GM21526 (cell line): ENCODE measurements around the gene SLC13A1.

Source experiments
- ATAC-seq: cut with Tn5 transposase; IDR thresholded peaks from one replicate; pipeline ENCODE4 v1.9.1; 2021; ENCODE audit warnings: moderate library complexity; ENCODE audit not compliant: unreplicated experiment, low FRiP score

SLC13A1 gene

GRCh38 chr7:123198111-123198510 lies 1.7 kb downstream of the SLC13A1 start:
- no peak for ATAC-seq

- no peak for ATAC-seq
Measured at GRCh38 chr7:123193235-123193634, 6.5 kb downstream of the SLC13A1 start.

GRCh38 chr7:123191132-123191531 lies 8.6 kb downstream of the SLC13A1 start:
- no peak for ATAC-seq

- ATAC-seq: peak; percentile 90
Measured at GRCh38 chr7:123190109-123190831, 9.5 kb downstream of the SLC13A1 start.

- ATAC-seq: no peak
Measured at GRCh38 chr7:123185756-123186155, 14.0 kb downstream of the SLC13A1 start.

- ATAC-seq: no peak
Measured at GRCh38 chr7:123184271-123184670, 15.5 kb downstream of the SLC13A1 start.

- no peak for ATAC-seq
Measured at GRCh38 chr7:123183431-123183830, 16.3 kb downstream of the SLC13A1 start.

GRCh38 chr7:123177442-123177841 lies 22.3 kb downstream of the SLC13A1 start:
- ATAC-seq: no peak

- ATAC-seq: no peak
Measured at GRCh38 chr7:123170333-123171246, 29.2 kb downstream of the SLC13A1 start.

- no peak for ATAC-seq
Measured at GRCh38 chr7:123169065-123169464, 30.7 kb downstream of the SLC13A1 start.

GRCh38 chr7:123157606-123158005 lies 42.2 kb downstream of the SLC13A1 start:
- ATAC-seq: no peak

GRCh38 chr7:123155571-123155970 lies 44.2 kb downstream of the SLC13A1 start:
- ATAC-seq: no peak

GRCh38 chr7:123154231-123154860 lies 45.4 kb downstream of the SLC13A1 start:
- peak; percentile 97 for ATAC-seq

- no peak for ATAC-seq
Measured at GRCh38 chr7:123151443-123151842, 48.3 kb downstream of the SLC13A1 start.

- no peak for ATAC-seq
Measured at GRCh38 chr7:123148813-123149212, 51.0 kb downstream of the SLC13A1 start.

GRCh38 chr7:123143252-123144006 lies 56.3 kb downstream of the SLC13A1 start:
- ATAC-seq: no peak

GRCh38 chr7:123140561-123140960 lies 59.2 kb downstream of the SLC13A1 start:
- no peak for ATAC-seq

- ATAC-seq: no peak
Measured at GRCh38 chr7:123135960-123136359, 63.8 kb downstream of the SLC13A1 start.

GRCh38 chr7:123133924-123134323 lies 65.8 kb downstream of the SLC13A1 start:
- no peak for ATAC-seq

GRCh38 chr7:123131961-123132360 lies 67.8 kb downstream of the SLC13A1 start:
- no peak for ATAC-seq
